HK-2 (cell line): ENCODE data around the gene ERC2.
"Not testable (repeated sequence)": the region's sequence is repeated elsewhere in the genome, so short reads cannot be mapped to it uniquely, and the experiment has no call there.

Experiments used
- DNase-seq: peaks from one replicate; pipeline ENCODE4 v3.0.0-alpha.2; 2018; ENCODE audit not compliant: unreplicated experiment

ERC2 gene

DNA sequence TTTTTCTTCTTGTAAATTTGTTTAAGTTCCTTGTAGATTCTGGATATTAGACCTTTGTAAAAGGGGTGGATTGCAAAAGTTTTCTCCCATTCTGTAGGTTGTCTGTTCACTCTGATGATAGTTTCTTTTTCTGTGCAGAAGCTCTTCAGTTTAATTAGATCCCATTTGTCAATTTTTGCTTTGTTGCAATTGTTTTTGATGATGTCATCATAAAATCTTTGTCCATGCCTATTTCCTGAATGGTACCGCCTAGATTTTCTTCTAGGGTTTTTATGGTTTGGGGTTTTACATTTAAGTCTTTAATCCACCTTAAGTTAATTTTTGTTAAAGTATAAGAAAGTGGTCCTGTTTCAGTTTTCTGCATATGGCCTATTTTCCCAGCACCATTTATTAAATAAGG lies 401.9 kb downstream of the ERC2 start:
- not testable (repeated sequence) for DNase-seq

- no peak for DNase-seq
Measured at GRCh38 chr3:56064684-56065083, 403.6 kb downstream of the ERC2 start.

DNA sequence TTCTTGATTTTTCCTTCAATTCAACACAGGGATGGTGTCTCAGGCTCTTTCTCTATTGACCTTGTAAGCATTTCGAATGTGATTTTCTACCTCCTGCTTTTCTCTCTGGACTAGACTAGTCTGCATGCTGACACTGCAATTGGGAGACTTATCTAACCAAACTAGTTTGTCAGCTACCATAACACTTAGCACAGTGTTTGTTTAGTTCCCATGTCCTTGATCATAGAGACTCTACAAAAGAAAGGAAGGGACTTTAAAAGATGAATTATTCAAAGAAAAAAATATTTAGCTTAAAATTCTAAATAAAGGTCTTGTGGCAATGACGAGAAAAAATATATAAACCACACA lies 407.0 kb downstream of the ERC2 start:
- DNase-seq: no peak

- no peak for DNase-seq
Measured at GRCh38 chr3:56060521-56061278, 407.6 kb downstream of the ERC2 start.

GRCh38 chr3:56059731-56060130 lies 408.5 kb downstream of the ERC2 start:
- no peak for DNase-seq

- no peak for DNase-seq
Measured at GRCh38 chr3:56055951-56056350, 412.3 kb downstream of the ERC2 start.

DNA sequence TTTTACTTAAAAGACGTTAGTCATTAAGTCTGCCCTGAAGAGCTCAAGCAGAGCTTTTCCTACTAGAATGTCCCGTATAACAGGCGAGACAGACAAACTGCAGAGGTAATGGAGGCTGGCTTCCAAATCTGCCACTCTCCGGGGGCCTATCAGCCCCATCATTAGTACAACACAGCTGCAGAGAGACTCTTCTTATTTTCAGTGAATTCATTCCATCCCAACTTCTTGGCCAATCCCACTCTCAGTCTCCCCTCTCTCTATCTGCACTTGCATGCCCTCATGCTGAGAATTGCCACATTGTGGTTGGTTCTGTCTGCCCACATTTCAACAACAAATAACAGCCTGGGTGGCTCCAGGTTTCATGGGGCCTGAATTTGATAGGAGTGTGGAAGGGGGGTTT lies 412.7 kb downstream of the ERC2 start:
- no peak for DNase-seq

DNA sequence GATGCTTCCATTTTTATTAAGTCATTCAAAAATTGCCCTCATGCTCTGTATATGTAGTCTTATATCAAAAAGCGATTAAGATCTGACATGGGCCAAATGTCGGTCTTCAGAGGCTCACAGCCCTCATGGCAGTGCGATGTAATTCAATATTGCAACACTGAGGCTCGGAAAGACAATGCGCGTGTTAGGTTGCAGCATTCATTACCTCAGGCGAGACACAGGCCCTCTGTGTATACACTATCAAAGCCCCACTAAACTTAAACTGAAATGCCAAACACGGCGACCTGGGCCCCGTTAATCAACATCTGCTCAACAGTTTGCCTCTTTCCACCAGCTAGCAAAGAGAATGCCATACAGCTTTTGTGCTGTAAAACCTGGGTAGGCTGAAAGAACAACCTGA lies 413.4 kb downstream of the ERC2 start:
- no peak for DNase-seq

DNA sequence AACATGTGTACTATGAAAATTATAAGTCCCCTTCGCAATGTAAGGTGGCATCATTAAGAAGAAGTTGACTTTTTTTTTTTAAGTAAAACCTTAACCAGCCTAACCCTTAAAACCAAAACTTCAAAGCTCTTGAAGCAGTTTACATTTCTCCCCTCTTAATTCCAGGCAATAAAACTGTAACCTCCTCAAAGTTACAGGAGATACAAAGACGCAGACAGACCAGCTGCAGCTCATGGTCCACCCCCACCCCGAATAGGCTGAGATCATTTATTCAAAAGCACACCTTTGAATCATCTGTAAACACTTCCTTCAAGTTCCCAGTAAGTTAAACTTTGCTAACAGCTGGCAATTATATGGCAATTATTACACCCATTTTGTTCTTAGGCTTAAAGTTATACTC lies 414.5 kb downstream of the ERC2 start:
- no peak for DNase-seq

GRCh38 chr3:56052188-56052587 lies 416.1 kb downstream of the ERC2 start:
- no peak for DNase-seq

- no peak for DNase-seq
Measured at GRCh38 chr3:56051052-56051451, 417.2 kb downstream of the ERC2 start.

DNA sequence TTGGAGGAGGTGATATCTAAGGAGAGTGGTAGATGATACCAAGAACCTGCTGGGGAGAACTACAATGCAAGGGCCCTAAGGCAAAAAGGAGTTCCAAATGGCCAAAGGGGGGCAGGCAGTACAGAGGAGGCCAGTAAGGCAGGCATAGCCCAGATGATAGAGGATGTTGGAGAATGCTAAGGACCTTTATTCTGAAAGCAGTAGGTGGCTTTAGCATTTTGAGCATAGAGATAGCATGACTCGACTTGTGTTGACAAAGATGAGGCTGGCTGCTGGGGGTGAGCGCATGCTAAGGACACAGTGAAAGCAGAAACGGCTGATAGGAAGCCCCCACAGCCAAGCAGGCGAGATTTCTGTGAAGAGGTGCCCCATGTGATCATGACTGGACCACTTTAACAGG lies 419.3 kb downstream of the ERC2 start:
- no peak for DNase-seq

DNA sequence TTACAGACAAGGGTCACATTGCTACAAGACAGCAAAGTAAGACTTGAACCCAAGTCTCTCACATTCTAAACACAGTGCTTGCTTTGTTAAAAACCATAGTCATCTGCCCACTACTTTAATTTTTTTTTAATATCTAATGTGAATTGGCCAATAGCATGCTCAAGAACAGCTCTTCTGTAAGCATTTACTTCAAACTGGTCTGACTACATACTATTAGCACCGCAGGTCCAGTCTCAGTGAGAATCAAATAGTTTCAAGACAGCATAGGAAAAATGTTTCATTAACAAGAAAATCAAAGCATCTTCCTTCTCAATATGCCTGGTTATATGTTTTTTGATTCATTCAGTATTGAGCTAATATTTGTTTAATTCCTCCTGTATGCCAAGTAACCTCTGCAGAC lies 419.9 kb downstream of the ERC2 start:
- DNase-seq: no peak

DNA sequence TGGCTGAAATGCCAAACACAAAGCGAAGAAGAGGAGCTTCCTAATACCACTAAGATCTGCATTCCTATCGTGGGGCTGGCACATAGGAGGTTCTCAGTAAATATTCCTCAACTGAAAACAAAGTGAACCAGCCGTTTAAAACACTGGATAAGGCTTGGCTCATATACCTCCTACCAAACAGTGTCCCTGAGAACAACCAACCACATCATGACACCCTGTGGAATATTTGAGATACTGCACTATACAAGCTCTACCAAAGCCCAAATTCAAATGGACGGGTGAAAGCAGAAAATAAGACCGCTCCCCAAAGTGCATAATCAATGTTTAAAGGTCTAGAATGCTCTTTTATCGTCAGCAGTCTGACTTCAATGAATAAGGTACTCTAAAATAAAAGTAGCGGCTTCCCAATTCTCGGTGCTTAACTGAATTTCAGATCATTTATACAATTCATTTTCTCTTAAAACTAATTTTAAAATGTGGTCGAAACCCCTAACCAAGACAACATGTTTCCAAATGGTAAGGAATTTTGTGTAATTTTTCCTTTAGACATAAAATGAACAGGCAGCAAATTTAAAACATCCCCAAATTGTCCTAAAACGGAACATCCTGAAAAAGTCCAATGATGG lies 425.8 kb downstream of the ERC2 start:
- DNase-seq: no peak

DNA sequence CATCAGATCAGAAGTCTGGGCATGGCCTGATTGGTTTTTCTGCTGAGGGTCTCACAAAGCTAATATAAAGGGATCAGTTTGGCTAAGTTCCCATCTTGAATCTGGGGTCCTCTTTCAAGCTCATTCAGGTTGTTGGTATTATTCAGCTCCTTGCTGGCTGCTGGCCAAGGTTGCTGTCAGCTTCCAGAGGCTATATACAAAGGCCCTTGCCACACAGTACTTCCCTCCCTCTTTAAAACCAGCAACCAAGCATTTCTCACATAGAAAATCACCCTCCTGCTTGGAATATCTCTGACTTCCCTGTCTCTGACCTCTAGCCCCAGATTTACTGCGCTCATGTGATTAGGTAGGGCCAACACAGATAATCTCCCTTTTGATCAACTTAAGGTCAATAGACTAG lies 442.9 kb downstream of the ERC2 start:
- no peak for DNase-seq

DNA sequence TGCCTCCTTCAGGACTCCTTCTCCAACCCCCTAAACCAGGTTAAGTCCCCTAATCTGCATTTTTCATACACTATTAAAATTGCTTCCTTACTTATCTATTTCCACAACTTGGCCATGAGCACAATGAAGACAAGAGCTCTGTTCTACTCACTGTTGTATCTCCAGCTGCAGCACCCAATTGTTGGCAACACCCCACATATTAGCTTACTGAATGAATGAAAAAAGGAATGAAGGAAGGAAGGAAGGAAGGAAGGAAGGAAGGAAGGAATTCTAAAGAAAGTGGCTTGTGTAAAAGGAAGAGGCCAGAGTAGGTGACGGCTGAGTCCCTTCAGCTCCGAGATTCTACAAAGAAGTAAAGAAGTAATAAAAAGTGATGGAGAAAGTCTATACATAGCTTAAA lies 444.7 kb downstream of the ERC2 start:
- DNase-seq: no peak

GRCh38 chr3:56022619-56023018 lies 445.6 kb downstream of the ERC2 start:
- DNase-seq: no peak

DNA sequence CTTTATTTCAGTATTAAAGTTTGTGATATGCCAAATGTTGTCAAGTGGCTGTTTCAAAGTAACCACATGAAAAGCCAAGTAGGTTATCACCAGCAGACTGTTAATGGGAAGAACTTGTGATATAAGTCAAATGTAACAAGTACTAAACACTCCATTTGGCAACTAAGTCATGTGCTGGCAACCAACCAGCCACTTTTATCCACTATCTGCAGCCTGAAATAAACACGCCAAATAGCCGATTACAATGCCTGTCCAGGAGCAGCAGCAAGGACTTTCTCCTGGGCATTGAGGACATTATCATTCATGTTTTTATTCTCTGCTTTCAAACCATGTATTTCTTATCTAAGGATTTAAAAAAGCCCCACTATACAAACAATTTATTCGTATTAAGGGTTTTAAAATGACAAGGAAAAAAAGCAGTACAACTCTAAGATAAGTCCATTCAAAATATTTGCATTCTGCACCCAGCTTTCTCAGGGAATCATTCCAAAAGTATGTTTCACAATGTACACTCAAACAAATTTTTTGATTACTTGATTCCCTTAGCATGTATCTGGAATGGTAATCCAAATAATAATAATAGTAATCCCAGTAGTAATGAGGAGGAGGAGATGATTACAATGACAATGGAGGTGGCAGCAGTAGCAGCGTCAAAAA lies 448.6 kb downstream of the ERC2 start:
- DNase-seq: no peak

DNA sequence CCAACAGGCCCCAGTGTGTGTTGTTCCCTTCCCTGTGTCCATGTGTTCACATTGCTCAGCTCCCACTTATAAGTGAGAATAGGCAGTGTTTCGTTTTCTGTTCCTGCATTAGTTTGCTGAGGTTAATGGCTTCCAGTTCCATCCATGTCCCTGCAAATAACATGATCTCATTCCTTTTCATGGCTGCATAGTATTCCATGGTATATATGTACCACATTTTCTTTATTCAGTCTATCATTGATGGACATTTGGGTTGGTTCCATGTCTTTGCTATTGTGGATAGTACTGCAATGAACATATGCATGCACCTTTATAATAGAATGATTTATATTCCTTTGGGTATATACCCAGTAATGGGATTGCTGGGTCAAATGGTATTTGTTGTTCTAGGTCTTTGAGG lies 452.9 kb downstream of the ERC2 start:
- not testable (repeated sequence) for DNase-seq

GRCh38 chr3:56012721-56013120 lies 455.5 kb downstream of the ERC2 start:
- DNase-seq: no peak

DNA sequence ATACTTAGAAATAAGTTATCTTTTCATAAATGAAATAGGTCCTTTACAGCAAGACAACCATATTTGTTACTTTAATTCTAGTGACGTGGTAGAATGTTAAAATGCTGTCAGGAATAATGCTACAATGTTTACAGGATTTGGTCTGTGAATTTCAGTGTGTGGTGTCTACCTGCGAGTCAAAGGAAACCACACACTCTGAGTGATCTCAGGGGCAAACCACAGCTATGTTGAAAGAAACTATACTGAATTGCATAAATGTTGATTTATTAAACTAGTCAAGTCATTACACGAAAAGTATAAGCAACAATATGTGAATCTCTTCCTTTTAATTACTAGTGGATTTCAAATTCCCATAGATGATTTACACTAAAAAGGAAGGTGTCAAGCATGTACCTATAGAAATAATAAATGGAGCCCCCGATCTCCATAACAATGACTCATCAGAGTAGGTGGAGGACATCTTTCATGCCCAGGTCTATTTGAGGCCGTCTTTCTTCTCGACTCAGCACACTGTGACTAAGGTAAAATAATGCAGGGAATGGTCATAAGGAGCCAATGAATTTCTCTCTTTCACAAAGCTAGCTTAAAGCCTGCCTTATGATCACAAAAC lies 463.0 kb downstream of the ERC2 start:
- no peak for DNase-seq

GRCh38 chr3:56003129-56003528 lies 465.1 kb downstream of the ERC2 start:
- DNase-seq: no peak

GRCh38 chr3:56001991-56002390 lies 466.3 kb downstream of the ERC2 start:
- no peak for DNase-seq
